ENCODE data around the gene GRAMD1A. TPM values are rescaled to one million over a fixed set of nuclear protein-coding genes. Genes with fewer than 3 reads are reported as not detected.
"Not testable (repeated sequence)": the region's sequence is repeated elsewhere in the genome, so short reads cannot be mapped to it uniquely, and the experiment has no call there.

Gene GRAMD1A
- total RNA-seq, 1 donor from 2014 or later, result 79.6 TPM

GRCh38 chr19:35002037-35002535 lies 2.0 kb downstream of the GRAMD1A start:
- Mint-ChIP-seq H3K4me3 (peak overlapping the region; percentile 95), H3K9me3 (no peaks in the 10 kb centered on the region), H3K27ac (peak overlapping the region; percentile 96), H3K36me3 (peaks cover 6% of the 10 kb centered on the region), H3K27me3 (no peaks in the 10 kb centered on the region), H3K4me1 (ENCODE audit: unreplicated experiment) (peaks cover 44% of the 10 kb centered on the region)
- TF ChIP-seq, protein P1, sequence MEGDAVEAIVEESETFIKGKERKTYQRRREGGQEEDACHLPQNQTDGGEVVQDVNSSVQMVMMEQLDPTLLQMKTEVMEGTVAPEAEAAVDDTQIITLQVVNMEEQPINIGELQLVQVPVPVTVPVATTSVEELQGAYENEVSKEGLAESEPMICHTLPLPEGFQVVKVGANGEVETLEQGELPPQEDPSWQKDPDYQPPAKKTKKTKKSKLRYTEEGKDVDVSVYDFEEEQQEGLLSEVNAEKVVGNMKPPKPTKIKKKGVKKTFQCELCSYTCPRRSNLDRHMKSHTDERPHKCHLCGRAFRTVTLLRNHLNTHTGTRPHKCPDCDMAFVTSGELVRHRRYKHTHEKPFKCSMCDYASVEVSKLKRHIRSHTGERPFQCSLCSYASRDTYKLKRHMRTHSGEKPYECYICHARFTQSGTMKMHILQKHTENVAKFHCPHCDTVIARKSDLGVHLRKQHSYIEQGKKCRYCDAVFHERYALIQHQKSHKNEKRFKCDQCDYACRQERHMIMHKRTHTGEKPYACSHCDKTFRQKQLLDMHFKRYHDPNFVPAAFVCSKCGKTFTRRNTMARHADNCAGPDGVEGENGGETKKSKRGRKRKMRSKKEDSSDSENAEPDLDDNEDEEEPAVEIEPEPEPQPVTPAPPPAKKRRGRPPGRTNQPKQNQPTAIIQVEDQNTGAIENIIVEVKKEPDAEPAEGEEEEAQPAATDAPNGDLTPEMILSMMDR (conservative IDR thresholded peaks at IDR 0.05), result no peak
- DNase-seq (ENCODE audit: extremely low spot score, unreplicated experiment), result no peak

GRCh38 chr19:35004517-35005255 lies 4.6 kb downstream of the GRAMD1A start:
- Mint-ChIP-seq H3K27ac (no peak overlapping the region), H3K4me3 (no peak overlapping the region)
- DNase-seq (ENCODE audit: extremely low spot score, unreplicated experiment), result no peak

DNA sequence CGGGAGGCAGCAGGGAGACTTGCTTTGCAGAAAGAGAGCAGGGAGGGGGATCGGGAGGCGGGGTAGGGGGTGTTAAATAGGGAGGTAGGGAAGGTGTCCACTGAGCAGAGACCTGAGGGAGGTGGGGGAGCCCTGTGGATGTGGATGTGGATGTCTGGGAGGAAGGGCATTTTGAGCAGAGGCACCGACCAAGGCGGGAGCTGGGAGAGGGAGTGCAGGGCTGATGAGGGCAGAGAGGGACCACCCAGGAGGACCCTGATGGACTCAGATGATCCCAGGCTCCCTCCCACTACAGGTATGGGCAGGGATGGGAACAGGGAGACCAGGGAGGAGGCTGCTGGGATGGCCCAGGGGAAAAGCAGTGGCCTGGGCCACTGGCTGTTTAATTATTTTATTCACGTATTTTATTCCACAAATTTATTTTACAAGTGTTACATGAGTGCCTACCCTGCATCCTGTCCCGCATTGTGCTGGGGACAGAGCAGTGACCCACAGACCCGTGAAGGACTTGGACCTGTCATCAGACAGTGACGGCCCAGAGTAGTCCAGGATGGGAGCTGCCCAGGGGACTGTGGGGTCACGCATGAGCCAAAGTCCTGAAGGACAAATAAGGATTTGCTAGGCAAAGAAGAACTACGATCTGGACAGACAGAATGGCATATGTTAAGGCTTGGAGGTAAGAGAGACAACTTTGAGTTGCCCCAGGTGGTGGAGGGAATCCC lies 5.3 kb downstream of the GRAMD1A start:
- DNase-seq (ENCODE audit: extremely low spot score, unreplicated experiment), result no peak
- Mint-ChIP-seq H3K27ac (peak overlapping the region; percentile 23), H3K27me3 (no peaks in the 10 kb centered on the region), H3K4me1 (ENCODE audit: unreplicated experiment) (peaks cover 31% of the 10 kb centered on the region), H3K9me3 (no peaks in the 10 kb centered on the region), H3K36me3 (peaks cover 8% of the 10 kb centered on the region), H3K4me3 (no peak overlapping the region)
- TF ChIP-seq, protein P1 (conservative IDR thresholded peaks at IDR 0.05), result no peak

More at GRCh38 chr19:35004517-35005255, 4.6 kb downstream of the GRAMD1A start:
- Mint-ChIP-seq H3K36me3 (peaks cover 6% of the 10 kb centered on the region), H3K4me1 (ENCODE audit: unreplicated experiment) (peaks cover 31% of the 10 kb centered on the region), H3K9me3 (no peaks in the 10 kb centered on the region), H3K27me3 (no peaks in the 10 kb centered on the region)
- TF ChIP-seq, protein P1 (conservative IDR thresholded peaks at IDR 0.05), result no peak

- Mint-ChIP-seq H3K27ac (peak overlapping the region; percentile 23), H3K4me1 (ENCODE audit: unreplicated experiment) (peaks cover 31% of the 10 kb centered on the region)
- not testable (repeated sequence) for H3K36me3 Mint-ChIP-seq; H3K27me3 Mint-ChIP-seq; H3K9me3 Mint-ChIP-seq; H3K4me3 Mint-ChIP-seq; DNase-seq (ENCODE audit: extremely low spot score, unreplicated experiment)
Measured at GRCh38 chr19:35006007-35006341, 5.9 kb downstream of the GRAMD1A start.

DNA sequence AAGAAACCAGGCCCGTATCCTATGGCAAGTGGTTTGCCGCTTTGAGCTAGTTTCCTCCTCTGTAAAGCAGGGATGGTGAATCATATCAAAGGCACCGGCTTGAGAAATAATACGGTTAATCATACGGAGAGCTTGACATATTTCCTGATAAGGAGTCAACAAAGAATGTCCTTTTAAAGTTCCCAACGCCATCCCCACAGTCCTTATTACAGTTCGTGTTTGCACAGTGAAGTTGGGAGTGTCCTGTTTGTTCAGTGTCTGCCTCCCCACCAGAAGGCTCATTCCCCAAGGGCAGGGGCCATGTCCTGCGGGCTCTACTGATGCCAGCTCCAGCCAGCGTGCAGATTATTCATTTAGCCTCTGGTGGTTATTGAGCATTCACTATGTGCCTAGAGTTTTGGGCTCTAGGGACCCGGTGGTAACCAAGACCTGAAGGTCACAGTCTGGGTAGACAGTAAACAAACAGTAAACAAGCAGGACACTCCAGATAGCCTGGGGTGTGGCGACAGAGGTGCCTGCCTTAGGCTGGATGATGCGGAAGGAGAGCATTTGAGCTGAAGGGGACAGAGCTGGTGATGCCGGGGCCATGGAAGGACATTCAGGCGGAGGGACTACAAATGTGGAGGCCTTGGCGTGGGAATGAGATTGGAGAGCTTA lies 6.3 kb downstream of the GRAMD1A start:
- Mint-ChIP-seq H3K27ac (peak overlapping the region; percentile 77), H3K27me3 (no peaks in the 10 kb centered on the region), H3K9me3 (no peaks in the 10 kb centered on the region), H3K36me3 (peaks cover 10% of the 10 kb centered on the region), H3K4me1 (ENCODE audit: unreplicated experiment) (peaks cover 31% of the 10 kb centered on the region), H3K4me3 (peak overlapping the region; percentile 2)
- no peak for DNase-seq (ENCODE audit: extremely low spot score, unreplicated experiment)
- TF ChIP-seq, protein P1 (conservative IDR thresholded peaks at IDR 0.05), result no peak

Data from type B pancreatic cell (in vitro differentiated cells).